Epithelial cell of esophagus (primary cell): ENCODE data around the gene LAGE3.

Experiments
- DNase-seq: peaks from one replicate; pipeline ENCODE4 v3.0.0; 2010; ENCODE audit warnings: low read depth
- H3K4me3 ChIP-seq: 2 replicates; pipeline ENCODE4 v1.5.1; 2011; ENCODE audit warnings: mild to moderate bottlenecking, low read length, control low read depth
- CTCF ChIP-seq: IDR thresholded peaks from 2 replicates; pipeline ENCODE4 v1.5.1; 2011; ENCODE audit warnings: low read depth, mild to moderate bottlenecking, low read length, control low read depth, inconsistent platforms; ENCODE audit not compliant: insufficient read depth; ENCODE audit errors: missing control alignments

Gene LAGE3

DNA sequence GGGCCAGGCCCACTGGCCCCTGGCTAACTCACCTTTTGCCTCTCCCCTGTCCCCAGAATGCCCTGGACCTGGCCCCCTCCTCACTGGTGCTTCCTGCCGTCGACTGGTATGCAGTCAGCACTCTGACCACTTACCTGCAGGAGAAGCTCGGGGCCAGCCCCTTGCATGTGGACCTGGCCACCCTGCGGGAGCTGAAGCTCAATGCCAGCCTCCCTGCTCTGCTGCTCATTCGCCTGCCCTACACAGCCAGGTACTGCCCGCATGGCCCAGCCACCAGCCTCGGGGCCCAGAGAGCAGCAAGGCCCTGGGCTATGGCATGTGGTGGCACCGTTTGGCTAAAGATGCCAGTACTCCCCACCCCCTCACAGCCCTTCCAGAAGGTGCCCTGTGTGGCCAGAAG is 46.9 kb downstream of the LAGE3 start:
- no peak for TF ChIP-seq CTCF
- H3K4me3 ChIP-seq = no peak overlapping the region
- no peak for DNase-seq

DNA sequence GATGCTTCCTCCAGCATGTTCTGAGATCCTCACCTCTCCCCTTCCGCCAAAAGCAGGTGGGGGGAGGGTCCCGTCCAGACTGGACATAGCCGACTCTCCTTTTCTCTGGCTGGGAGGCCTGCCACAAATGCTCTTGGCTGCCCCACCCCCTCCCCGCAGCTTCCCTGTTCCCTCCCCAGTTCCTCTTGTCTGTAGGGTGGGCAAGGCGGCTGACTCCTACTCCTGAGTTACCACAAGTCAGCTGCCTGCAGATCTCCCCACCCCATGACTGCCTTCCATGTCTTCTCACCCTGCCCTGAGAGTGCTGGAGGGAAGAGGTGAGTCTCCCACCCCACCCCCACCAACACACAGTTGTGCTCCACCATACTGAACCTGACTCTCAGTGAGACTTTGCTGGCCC is 47.7 kb downstream of the LAGE3 start:
- no peak for TF ChIP-seq CTCF
- H3K4me3 ChIP-seq = no peak overlapping the region
- no peak for DNase-seq

DNA sequence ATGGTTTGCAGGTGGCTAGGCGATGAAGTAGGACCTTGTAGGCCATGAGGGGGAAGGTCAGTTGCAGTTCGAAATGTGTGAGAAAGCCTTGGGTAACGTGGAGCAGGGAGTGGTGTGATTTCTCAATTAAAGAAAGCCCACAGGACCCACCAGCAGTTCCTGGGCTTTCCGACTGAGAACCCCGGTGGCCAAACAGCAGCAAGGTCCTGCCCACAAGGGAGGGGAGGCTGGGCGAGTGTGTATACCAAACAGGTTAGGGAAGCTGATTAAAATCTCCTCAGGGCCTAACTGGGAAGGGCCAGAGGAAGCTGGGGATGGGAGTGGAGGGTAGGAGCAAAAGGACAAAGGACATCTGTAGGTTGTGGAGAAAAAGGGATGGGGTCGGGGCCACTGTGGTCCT is 48.2 kb downstream of the LAGE3 start:
- TF ChIP-seq CTCF = no peak
- no peak overlapping the region for H3K4me3 ChIP-seq
- peak; percentile 30 for DNase-seq

- H3K4me3 ChIP-seq = no peak overlapping the region
- TF ChIP-seq CTCF = no peak
- no peak for DNase-seq
Measured at GRCh38 chrX:154430479-154430878, 48.6 kb downstream of the LAGE3 start.

DNA sequence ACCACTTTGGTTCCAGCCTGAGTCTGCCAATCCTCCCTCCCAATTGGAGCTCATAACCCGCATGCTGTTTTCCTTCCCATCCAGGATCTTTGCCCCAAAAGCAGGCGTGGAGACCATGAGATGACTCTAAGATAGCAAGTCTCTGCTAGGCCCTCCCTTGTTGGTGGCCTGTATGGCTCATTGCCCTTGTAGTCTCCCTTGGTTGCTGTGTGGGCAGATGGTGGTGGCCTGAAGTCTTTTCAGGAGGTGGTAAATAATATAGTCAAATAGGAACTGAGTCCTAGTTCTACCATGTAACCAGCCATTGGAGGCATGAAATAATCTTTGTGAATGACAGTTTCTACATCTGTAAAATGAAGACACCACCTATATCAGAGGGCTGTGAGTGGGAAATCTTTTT is 49.4 kb downstream of the LAGE3 start:
- no peak for TF ChIP-seq CTCF
- no peak for DNase-seq
- H3K4me3 ChIP-seq = peak overlapping the region; percentile 53

DNA sequence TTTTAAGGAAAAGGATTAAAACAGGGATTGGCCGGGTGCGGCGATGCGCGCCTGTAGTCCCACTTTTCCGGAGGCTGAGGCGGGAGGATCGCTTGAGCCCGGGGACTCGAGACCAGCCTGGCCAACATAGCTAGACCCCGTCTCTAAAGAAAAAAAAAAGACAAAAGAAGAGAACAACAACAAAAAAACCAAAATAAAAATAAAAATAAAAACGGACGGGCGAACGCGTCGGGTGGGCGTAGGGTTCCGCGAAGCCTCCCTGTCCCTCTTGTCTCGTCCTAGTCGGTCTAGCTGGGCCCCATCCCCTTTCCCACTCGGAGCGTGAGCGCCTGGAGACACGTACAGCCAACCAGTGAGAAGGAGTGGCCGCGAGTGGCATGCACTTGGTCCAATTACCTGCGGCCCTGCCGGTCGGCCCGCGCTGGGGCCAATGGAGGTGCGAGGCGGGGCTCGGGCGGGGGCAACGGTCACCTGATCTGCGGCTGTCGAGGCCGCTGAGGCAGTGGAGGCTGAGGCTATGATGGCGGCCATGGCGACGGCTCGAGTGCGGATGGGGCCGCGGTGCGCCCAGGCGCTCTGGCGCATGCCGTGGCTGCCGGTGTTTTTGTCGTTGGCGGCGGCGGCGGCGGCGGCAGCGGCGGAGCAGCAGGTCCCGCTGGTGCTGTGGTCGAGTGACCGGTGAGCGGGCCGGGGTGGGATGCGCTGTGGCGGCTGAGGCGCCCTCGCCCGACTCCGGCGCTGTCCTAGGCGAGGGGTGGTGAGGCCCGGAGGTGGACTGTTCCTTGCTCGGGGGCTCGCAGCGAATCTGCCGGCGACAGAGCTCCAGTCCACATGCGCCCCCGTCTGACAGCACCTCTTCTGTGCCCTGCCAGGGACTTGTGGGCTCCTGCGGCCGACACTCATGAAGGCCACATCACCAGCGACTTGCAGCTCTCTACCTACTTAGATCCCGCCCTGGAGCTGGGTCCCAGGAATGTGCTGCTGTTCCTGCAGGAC is 50.6 kb downstream of the LAGE3 start, which contains the start of gene ATP6AP1:
Gene ATP6AP1 (plus strand): TSS at position 502 of the 996 bp plus-strand sequence. CDS start 16 bp downstream, at position 518.
- H3K4me3 ChIP-seq = peak within 1 kb of the TSS; percentile 53
- no peak for TF ChIP-seq CTCF
- peak; percentile 94 for DNase-seq
